ENCODE measurements around the gene TWSG1.

DNA sequence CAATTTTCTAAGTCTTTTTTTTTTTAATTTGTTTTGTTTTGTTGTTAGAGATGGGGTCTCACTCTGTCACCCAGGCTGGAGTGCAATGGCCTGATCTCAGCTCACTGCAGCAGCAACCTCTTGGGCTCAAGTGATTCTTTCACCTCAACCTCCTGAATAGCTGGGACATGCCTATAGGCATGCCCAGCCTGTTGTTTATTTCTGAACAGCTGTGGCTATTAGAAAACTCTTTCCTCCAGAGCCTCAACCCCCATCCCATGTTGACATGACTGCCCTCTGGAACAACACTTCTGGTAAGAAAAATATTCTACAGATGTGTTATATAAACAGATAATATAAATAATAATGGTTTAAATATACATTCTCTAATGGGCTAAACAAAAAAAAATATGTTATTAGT, 44.4 kb upstream of the TWSG1 start:
- TF ChIP-seq POLR2AphosphoS5 (IDR thresholded peaks at IDR 0.05; ENCODE audit: low read depth) (no peak), GABPA (IDR thresholded peaks at IDR 0.05; ENCODE audit: low read depth) (no peak)
- TF ChIP-seq, protein P1, sequence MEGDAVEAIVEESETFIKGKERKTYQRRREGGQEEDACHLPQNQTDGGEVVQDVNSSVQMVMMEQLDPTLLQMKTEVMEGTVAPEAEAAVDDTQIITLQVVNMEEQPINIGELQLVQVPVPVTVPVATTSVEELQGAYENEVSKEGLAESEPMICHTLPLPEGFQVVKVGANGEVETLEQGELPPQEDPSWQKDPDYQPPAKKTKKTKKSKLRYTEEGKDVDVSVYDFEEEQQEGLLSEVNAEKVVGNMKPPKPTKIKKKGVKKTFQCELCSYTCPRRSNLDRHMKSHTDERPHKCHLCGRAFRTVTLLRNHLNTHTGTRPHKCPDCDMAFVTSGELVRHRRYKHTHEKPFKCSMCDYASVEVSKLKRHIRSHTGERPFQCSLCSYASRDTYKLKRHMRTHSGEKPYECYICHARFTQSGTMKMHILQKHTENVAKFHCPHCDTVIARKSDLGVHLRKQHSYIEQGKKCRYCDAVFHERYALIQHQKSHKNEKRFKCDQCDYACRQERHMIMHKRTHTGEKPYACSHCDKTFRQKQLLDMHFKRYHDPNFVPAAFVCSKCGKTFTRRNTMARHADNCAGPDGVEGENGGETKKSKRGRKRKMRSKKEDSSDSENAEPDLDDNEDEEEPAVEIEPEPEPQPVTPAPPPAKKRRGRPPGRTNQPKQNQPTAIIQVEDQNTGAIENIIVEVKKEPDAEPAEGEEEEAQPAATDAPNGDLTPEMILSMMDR (IDR thresholded peaks at IDR 0.05; ENCODE audit: insufficient read depth, low read length), result no peak
- TF ChIP-seq, protein P2, sequence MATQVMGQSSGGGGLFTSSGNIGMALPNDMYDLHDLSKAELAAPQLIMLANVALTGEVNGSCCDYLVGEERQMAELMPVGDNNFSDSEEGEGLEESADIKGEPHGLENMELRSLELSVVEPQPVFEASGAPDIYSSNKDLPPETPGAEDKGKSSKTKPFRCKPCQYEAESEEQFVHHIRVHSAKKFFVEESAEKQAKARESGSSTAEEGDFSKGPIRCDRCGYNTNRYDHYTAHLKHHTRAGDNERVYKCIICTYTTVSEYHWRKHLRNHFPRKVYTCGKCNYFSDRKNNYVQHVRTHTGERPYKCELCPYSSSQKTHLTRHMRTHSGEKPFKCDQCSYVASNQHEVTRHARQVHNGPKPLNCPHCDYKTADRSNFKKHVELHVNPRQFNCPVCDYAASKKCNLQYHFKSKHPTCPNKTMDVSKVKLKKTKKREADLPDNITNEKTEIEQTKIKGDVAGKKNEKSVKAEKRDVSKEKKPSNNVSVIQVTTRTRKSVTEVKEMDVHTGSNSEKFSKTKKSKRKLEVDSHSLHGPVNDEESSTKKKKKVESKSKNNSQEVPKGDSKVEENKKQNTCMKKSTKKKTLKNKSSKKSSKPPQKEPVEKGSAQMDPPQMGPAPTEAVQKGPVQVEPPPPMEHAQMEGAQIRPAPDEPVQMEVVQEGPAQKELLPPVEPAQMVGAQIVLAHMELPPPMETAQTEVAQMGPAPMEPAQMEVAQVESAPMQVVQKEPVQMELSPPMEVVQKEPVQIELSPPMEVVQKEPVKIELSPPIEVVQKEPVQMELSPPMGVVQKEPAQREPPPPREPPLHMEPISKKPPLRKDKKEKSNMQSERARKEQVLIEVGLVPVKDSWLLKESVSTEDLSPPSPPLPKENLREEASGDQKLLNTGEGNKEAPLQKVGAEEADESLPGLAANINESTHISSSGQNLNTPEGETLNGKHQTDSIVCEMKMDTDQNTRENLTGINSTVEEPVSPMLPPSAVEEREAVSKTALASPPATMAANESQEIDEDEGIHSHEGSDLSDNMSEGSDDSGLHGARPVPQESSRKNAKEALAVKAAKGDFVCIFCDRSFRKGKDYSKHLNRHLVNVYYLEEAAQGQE (IDR thresholded peaks at IDR 0.05; ENCODE audit: insufficient replicate concordance, low read depth), result no peak
